HEK293 (cell line): ENCODE results near the gene MBD3L5.
"Not testable (repeated sequence)": the region's sequence is repeated elsewhere in the genome, so short reads cannot be mapped to it uniquely, and the experiment has no call there.

ENCODE experiments used
- CTCF ChIA-PET: fragments of 350-600 bp; formaldehyde crosslinking; extraction: SDS; loops from one replicate; lab custom pipeline; 2021; ENCODE audit warnings: antibody characterized with exemption; lab: Yijun Ruan, JAX
- POLR2A ChIA-PET: fragments of 300-600 bp; formaldehyde crosslinking; extraction: SDS; loops from one replicate; lab custom pipeline; 2020; ENCODE audit warnings: antibody characterized with exemption, inconsistent platforms; lab: Yijun Ruan, JAX
- H3K27ac ChIP-seq: fragments of 200-500 bp; sonication (Bioruptor generic); 2 replicates; pipeline ENCODE4 v1.5.1; 2014; ENCODE audit warnings: low read depth, low read length, control low read depth, inconsistent platforms; ENCODE audit errors: extremely low read depth
- H3K36me3 ChIP-seq, 2 experiments: fragments of 200-500 bp in 1 of 2; sonication (Bioruptor generic) in 1 of 2; 1 replicate in 1 of 2; 2 replicates in 1 of 2; pipeline ENCODE4 v1.5.1; 2014 to 2017; ENCODE audit warnings: inconsistent platforms in 2 of 2, low read length in 2 of 2; ENCODE audit not compliant: control insufficient read depth in 2 of 2, insufficient read depth in 1 of 2
- H3K4me1 ChIP-seq: fragments of 200-500 bp; sonication (Bioruptor generic); 2 replicates; pipeline ENCODE4 v1.5.1; 2014; ENCODE audit warnings: mild to moderate bottlenecking, low read length, inconsistent platforms; ENCODE audit not compliant: control insufficient read depth, insufficient read depth
- H3K4me3 ChIP-seq: 2 replicates; pipeline ENCODE4 v1.5.1; 2011; ENCODE audit warnings: low read depth, mild to moderate bottlenecking, control low read depth, low read length, moderate library complexity
- H3K9me3 ChIP-seq: fragments of 200-500 bp; sonication (Bioruptor generic); 2 replicates; pipeline ENCODE4 v1.5.1; 2014; ENCODE audit warnings: low read depth, low read length, inconsistent platforms; ENCODE audit not compliant: control insufficient read depth, insufficient read depth

MBD3L5 gene

DNA sequence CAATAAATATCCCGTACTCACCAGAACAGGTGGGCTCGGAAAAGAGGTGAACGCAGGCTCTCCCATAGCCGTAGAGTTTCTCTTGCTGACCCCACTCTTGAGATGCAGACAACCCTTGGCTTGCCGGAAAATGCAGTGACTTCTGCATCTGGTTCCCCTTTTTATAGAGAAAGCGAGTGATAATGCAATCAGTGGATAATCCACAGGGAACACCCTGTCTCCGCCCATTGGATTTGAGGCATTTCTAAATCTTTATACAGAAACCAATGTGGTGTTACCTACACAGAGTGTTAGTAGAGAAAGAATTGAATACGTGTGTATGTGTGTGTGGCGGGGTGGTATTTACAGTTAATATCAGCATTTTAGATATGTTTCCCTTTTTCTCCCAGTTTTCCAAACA lies 9.7 kb downstream of the MBD3L5 start, which contains the start of gene MBD3L4:
Gene MBD3L4, minus strand, starts transcription at position 101 of the 400 bp plus-strand sequence. Its CDS starts 35 bp downstream, at position 66.
- POLR2A ChIA-PET, H3K36me3 ChIP-seq, H3K27ac ChIP-seq, H3K4me1 ChIP-seq, CTCF ChIA-PET, H3K9me3 ChIP-seq, H3K4me3 ChIP-seq: not testable (repeated sequence)

DNA sequence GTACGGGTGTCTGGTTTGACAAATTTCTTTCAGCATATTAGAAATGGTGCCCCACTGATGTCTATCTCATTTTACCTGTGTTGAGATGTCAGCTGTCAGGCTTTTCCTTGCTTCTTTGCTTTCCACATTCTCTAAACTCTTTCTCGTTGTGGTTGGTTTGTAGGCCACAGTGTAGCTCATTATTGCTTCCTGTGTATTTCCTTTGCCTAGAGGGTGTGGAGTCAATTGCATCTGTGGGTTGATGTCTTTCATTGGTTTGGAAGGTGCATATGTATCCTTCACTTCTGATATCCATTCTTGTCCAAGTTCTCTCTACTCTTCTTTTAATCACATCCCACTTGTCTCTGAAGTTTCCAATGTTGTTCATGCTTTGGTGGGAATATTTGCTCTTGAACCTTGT lies 11.2 kb downstream of the MBD3L5 start:
- H3K27ac ChIP-seq, POLR2A ChIA-PET, H3K4me1 ChIP-seq, CTCF ChIA-PET, H3K9me3 ChIP-seq, H3K36me3 ChIP-seq, H3K4me3 ChIP-seq: not testable (repeated sequence)

DNA sequence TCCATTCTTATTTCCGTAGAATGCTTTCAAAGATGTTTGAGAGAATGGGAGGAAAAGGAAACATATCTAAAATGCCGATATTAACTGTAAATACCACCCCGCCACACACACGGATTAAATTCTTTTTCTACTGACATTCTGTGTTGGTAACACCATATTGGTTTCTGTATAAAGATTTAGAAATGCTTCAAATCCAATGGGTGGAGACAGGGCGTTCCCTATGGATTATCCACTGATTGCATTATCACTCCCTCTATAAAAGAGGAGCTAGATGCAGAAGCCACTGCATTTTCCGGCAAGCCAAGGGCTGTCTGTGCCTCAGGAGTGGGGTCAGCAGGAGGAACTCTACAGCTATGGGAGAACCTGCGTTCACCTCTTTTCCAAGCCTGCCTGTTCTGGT lies 18.6 kb downstream of the MBD3L5 start, which contains the start of gene MBD3L2:
Gene MBD3L2, plus strand, starts transcription at position 301 of the 400 bp plus-strand sequence. Its CDS starts 53 bp downstream, at position 354.
- H3K4me1 ChIP-seq, H3K9me3 ChIP-seq, H3K4me3 ChIP-seq, H3K27ac ChIP-seq, POLR2A ChIA-PET, H3K36me3 ChIP-seq, CTCF ChIA-PET: not testable (repeated sequence)

DNA sequence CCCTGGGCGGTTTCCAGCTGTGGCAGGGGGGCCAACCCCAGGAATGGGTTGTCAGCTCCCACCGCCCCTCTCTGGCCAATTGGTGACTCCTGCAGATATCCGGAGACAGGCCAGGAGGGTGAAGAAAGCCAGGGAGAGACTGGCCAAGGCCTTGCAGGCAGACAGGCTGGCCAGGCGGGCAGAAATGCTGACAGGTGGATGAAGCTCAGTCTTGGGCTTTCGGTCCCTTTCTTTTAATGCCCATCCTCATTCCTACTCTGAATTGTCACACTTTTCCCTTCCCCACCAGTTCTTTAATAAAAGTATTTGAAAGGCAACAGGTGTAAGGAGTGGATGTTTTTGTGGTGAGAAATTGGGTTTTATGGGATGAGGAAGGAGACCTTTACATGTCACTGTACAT lies 21.0 kb downstream of the MBD3L5 start:
- H3K4me3 ChIP-seq, H3K27ac ChIP-seq, H3K36me3 ChIP-seq, CTCF ChIA-PET, H3K9me3 ChIP-seq, H3K4me1 ChIP-seq, POLR2A ChIA-PET: not testable (repeated sequence)

DNA sequence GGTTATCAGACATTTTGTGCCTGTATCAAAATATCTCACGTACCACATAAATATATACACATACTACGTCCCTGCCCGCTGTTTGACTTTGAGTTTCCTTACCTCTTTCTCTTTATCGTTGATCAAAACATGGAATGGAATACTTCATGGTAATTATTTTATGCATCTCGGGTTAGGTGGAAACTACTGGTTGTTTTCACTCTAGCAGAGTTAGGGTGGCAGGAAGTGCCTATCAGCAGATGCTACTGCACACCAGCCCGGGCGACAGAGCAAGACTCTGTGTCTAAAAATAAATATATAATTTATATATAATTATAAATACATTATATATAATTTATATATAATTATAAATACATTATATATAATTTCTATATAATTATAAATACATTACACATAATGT lies 22.5 kb downstream of the MBD3L5 start:
- H3K9me3 ChIP-seq, POLR2A ChIA-PET, H3K4me1 ChIP-seq, H3K36me3 ChIP-seq, H3K27ac ChIP-seq, H3K4me3 ChIP-seq, CTCF ChIA-PET: not testable (repeated sequence)

DNA sequence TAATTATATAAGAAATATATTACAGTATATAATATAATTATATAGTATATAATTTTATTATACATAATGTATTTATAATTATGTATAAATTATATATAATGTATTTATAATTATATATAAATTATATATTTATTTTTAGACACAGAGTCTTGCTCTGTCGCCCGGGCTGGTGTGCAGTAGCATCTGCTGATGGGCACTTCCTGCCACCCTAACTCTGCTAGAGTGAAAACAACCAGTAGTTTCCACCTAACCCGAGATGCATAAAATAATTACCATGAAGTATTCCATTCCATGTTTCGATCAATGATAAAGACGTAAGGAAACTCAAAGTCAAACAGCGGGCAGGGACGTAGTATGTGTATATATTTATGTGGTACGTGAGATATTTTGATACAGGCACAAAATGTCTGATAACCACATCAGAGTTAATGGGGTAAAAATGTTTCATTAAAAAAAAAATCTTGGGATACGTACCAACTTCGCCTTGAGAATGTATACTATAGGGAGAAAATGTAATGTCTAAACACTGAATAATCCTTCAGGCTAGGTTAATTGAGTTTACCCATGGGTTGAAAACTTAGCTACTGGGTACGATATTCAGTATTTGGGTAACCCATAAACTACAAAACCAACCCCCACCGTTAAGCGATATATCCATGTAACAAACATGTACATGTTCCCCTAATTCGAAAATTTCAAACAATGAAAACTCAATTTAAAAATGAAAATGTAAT lies 24.4 kb downstream of the MBD3L5 start:
- CTCF ChIA-PET, H3K4me3 ChIP-seq, H3K27ac ChIP-seq, H3K36me3 ChIP-seq, POLR2A ChIA-PET, H3K4me1 ChIP-seq, H3K9me3 ChIP-seq: not testable (repeated sequence)

DNA sequence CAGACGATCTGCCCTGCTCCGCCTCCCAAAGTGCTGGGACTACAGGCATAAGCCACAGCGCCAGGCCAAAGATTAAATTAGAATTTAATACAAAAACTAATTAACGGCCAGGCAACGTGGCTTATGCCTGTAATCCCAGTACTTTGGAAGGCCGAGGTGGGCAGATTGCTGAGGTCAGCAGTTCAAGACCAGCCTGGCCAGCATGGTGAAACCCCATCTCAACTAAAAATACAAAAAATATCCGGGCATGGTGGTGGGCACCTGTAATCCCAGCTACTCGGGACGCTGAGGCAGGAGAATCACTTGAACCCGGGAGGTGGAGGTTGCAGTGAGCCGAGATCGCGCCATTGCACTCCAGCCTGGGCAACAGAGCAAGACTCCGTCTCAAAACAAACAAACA lies 25.3 kb downstream of the MBD3L5 start:
- CTCF ChIA-PET, H3K27ac ChIP-seq: not testable (repeated sequence)

DNA sequence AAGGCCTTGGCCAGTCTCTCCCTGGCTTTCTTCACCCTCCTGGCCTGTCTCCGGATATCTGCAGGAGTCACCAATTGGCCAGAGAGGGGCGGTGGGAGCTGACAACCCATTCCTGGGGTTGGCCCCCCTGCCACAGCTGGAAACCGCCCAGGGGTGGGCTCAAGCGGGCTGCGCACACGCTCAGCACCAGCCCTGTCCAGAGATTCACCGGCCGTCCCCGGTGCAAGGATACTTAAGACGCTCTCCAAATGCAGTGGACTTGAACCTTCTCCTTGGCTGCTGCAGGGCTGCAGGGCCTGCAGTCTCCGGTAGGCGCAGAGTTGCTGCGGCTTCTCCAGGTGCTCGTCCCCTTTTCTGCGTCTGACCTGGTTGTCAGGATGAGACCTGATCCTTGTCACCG lies 26.0 kb downstream of the MBD3L5 start:
- H3K36me3 ChIP-seq, H3K4me1 ChIP-seq, H3K27ac ChIP-seq, H3K9me3 ChIP-seq, CTCF ChIA-PET, POLR2A ChIA-PET, H3K4me3 ChIP-seq: not testable (repeated sequence)

More for the DNA sequence above, 25.3 kb downstream of the MBD3L5 start:
- H3K4me3 ChIP-seq, H3K4me1 ChIP-seq, POLR2A ChIA-PET, H3K36me3 ChIP-seq, H3K9me3 ChIP-seq: not testable (repeated sequence)

DNA sequence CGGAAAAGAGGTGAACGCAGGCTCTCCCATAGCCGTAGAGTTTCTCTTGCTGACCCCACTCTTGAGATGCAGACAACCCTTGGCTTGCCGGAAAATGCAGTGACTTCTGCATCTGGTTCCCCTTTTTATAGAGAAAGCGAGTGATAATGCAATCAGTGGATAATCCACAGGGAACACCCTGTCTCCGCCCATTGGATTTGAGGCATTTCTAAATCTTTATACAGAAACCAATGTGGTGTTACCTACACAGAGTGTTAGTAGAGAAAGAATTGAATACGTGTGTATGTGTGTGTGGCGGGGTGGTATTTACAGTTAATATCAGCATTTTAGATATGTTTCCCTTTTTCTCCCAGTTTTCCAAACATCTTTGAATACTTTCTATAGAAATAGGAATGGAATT lies 28.2 kb downstream of the MBD3L5 start, which contains the start of gene MBD3L3:
Gene MBD3L3, minus strand, starts transcription at position 101 of the 400 bp plus-strand sequence. Its CDS starts 71 bp downstream, at position 30.
- H3K4me3 ChIP-seq, POLR2A ChIA-PET, H3K36me3 ChIP-seq, H3K9me3 ChIP-seq, H3K27ac ChIP-seq, CTCF ChIA-PET, H3K4me1 ChIP-seq: not testable (repeated sequence)

DNA sequence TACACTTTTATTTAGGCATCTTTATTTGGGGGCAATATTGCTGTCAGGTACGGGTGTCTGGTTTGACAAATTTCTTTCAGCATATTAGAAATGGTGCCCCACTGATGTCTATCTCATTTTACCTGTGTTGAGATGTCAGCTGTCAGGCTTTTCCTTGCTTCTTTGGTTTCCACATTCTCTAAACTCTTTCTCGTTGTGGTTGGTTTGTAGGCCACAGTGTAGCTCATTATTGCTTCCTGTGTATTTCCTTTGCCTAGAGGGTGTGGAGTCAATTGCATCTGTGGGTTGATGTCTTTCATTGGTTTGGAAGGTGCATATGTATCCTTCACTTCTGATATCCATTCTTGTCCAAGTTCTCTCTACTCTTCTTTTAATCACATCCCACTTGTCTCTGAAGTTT lies 29.6 kb downstream of the MBD3L5 start:
- H3K36me3 ChIP-seq, H3K9me3 ChIP-seq, POLR2A ChIA-PET, H3K4me3 ChIP-seq, CTCF ChIA-PET, H3K27ac ChIP-seq, H3K4me1 ChIP-seq: not testable (repeated sequence)
